ENCODE data around the gene C6orf89. TPM values are rescaled to one million over a fixed set of nuclear protein-coding genes. Genes with fewer than 3 reads are reported as not detected.

Gene C6orf89
- total RNA-seq, 1 donor = 58.2 TPM

- DNase-seq (ENCODE audit: low read depth) = no peak
- H3K4me3 ChIP-seq (ENCODE audit: low read depth, low read length) = no peak overlapping the region
- no peak for TF ChIP-seq CTCF (IDR thresholded peaks at IDR 0.05; ENCODE audit: insufficient read depth, low read length)
These were observed 83.5 kb downstream of the C6orf89 start for GRCh38 chr6:36969240-36969691.

DNA sequence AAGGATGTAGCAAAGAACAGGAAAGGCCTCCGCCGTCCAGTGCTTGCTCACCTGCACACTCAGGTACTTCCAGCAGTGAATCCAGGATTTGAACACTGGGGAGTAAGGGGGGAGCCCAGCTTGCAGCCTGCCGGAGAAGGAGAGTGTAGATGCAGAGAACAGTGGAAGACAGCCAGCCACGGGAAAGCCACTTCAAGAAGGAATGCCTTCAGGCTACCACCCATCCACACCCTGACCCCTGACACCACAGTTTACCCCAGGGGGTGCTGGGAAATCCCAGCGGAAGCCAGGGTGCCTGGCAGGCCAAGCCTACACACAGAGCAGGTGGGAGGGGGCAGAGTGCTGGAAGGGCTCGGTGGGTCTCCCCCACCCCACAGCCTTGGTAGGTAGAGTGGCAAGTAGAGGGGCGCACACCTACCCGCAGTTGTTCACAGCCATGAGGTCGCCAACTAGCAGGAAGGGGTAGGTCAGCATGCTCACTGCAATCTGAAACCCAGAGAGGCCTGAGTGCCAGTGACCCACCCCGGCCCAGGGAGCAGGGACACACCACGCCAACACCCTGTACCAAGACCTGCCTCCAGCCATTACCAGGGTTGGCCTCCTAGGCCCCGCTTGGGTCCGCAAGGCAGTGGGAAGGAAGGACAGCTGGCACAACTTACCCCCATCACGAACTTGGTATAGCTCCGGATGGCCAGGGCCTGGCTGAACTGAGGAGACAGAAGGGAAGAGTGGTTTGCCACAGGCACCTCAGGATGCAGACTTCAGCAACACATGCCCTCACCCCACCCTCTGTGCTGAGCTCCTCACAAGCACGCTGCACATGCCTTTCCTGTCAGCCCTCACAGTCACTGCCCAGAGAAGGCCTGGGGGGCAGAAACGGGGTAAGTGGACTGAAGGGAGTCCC lies 84.5 kb downstream of the C6orf89 start:
- no peak overlapping the region for H3K4me3 ChIP-seq (ENCODE audit: low read depth, low read length)
- DNase-seq (ENCODE audit: low read depth) = no peak
- TF ChIP-seq CTCF (IDR thresholded peaks at IDR 0.05; ENCODE audit: insufficient read depth, low read length) = no peak

DNA sequence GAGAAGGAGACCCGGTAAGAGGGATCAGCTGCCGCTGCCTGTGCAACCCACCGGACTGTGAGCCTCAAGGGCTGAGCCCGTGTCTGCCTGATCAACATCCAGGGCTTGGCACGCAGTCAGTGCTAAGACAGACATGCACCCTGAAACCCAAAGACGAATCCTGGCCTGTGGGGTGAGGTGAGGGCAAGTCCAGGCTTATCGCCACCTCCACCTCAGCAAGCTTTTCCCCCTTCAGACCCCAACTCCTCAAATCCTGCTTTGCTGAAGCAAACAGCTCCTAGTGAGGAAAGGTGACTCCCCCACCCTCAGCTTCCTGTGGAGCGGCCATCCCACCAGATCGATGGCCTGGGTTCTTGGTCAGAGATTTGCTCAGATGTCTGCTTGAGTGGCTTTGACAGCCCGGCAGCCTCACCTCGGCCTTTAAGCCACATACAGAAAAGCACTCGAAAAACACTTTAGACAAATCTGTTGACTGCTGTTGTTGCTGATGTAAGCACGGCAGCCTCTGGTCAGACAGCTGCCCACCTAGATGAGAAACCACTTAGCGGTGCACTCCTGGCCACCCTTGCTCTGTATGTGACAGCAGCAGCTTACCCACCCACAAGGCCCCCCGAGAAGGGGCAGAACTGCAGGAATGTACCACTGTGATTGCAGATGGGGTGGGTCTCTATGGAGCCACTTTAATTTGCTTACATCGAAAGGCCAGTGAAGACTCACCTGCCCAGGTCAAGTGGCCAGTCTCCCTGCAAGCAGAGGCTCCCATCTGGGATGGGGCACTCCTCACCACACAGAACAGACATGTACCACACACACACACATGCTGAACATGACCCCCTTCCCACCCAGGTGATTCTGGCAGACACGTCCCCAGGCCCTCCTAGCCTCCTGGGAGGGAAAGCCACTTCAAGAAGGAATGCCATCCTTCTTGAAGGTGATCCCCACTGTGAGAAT lies 85.4 kb downstream of the C6orf89 start:
- TF ChIP-seq CTCF (IDR thresholded peaks at IDR 0.05; ENCODE audit: insufficient read depth, low read length) = no peak
- no peak overlapping the region for H3K4me3 ChIP-seq (ENCODE audit: low read depth, low read length)
- DNase-seq (ENCODE audit: low read depth) = no peak

GRCh38 chr6:36971921-36972673 lies 86.3 kb downstream of the C6orf89 start:
- no peak for DNase-seq (ENCODE audit: low read depth)

DNA sequence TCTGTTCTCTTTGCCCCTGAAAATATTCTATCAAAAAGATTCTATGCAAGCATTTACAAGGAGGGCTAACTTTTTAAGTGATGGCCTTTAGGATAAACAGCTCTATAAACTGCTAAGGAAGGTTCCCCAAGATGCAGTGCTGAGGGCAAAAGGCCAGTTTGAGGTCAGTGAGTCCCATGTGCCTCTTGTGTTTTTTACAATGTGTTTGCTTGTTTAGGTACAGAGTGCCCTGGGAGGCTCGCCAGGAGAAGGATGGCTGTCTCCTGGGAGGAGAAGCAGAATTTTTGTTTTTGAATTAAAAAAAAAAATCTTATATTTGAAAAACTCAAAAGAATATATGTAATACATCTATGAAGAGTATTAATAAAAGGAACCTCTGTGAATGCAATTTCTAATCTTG lies 87.4 kb downstream of the C6orf89 start:
- no peak for DNase-seq (ENCODE audit: low read depth)
- H3K4me3 ChIP-seq (ENCODE audit: low read depth, low read length) = no peak overlapping the region
- no peak for TF ChIP-seq CTCF (IDR thresholded peaks at IDR 0.05; ENCODE audit: insufficient read depth, low read length)

More at GRCh38 chr6:36971921-36972673, 86.3 kb downstream of the C6orf89 start:
- no peak overlapping the region for H3K4me3 ChIP-seq (ENCODE audit: low read depth, low read length)
- no peak for TF ChIP-seq CTCF (IDR thresholded peaks at IDR 0.05; ENCODE audit: insufficient read depth, low read length)

GRCh38 chr6:36973647-36974046 lies 87.9 kb downstream of the C6orf89 start:
- no peak for DNase-seq (ENCODE audit: low read depth)
- no peak for TF ChIP-seq CTCF (IDR thresholded peaks at IDR 0.05; ENCODE audit: insufficient read depth, low read length)
- no peak overlapping the region for H3K4me3 ChIP-seq (ENCODE audit: low read depth, low read length)

All from fibroblast of the aortic adventitia (primary cell).